ENCODE measurements around the gene SREK1IP1. TPM values are rescaled to one million over a fixed set of nuclear protein-coding genes. Genes with fewer than 3 reads are reported as not detected.

The SREK1IP1 gene
- total and polyA plus RNA-seq, 10 of the 15 experiments (the other 5 are each of a cell fraction or from before 2014, with no cell fraction given) = 9.1 to 60.3 (median 26.9) TPM

DNA sequence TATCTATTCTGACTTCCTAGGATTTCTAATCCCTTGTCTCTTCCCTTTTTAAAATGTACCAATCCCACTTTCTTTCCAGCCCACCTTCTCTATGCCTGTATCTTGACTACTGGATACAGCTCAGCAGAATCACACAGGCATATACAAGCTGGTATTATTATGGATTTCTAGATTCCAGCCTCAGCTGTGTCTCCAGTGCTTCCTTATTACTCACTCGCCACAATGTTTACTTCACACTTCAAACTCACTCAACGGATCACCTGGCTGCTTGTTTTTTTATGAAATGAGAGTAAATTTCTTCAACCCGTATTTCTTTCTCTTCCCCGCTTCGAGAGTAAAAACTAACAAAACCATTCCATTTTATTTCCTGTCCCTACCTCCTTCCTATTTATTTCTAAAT lies 39.0 kb upstream of the SREK1IP1 start:
- no peak overlapping the region for H3K4me2 ChIP-seq (ENCODE audit: control insufficient read depth, insufficient read depth)
- 97% methylated on average over 5 of the region's 5 CpGs for WGBS (ENCODE audit: insufficient coverage, insufficient replicate concordance, low lambda C conversion rate, missing lambda C conversion rate)
- POLR2A ChIA-PET = no interaction called here

More for the DNA sequence above, 39.0 kb upstream of the SREK1IP1 start:
- H3K27me3 ChIP-seq (replicated peaks in 1 of 2; ENCODE audit: control insufficient read depth in 2 of 2, insufficient read depth in 2 of 2, low read length in 1 of 2) = no peaks in the 10 kb centered on the region
- SMC1A ChIA-PET (ENCODE audit: uncharacterized antibody, unreplicated experiment) = interaction anchor here (0.6 to 2.4 kb wide), 6 partner anchors 8 to 676 kb away, joined by 3 to 12 read pairs (median 4); no protein-coding TSS in a partner anchor
- ATAC-seq (no peak), FAIRE-seq (no peak), DNase-seq (ENCODE audit: low read depth, low spot score) (no peak)
- no peaks in the 10 kb centered on the region for H3K4me1 ChIP-seq (ENCODE audit: control insufficient read depth, insufficient read depth, low read length)
- peaks cover 0 to 7% of the 10 kb centered on the region in 2 experiments; a peak in 1 of 4 replicates for H3K36me3 ChIP-seq (ENCODE audit: control insufficient read depth in 2 of 2, insufficient read depth in 2 of 2, low read length in 1 of 2)
- in situ Hi-C loops (cut with MboI) = no loop called here
- no peak for TF ChIP-seq JUNB (IDR thresholded peaks at IDR 0.05)
- TF ChIP-seq TARDBP (IDR thresholded peaks at IDR 0.05; ENCODE audit: borderline replicate concordance) = no peak
- TF ChIP-seq MEF2B (IDR thresholded peaks at IDR 0.05; ENCODE audit: partially characterized antibody, poor library complexity, severe bottlenecking) = no peak
- no peak for TF ChIP-seq EP300 (IDR thresholded peaks at IDR 0.05; ENCODE audit: borderline replicate concordance in 1 of 2, control insufficient read depth in 1 of 2, low read depth in 2 of 2, low read length in 2 of 2)
- TF ChIP-seq CREB1 (IDR thresholded peaks at IDR 0.05; ENCODE audit: low read depth) = no peak
- TF ChIP-seq RB1 (IDR thresholded peaks at IDR 0.05; ENCODE audit: borderline replicate concordance) = no peak
- no peak for TF ChIP-seq RUNX3 (IDR thresholded peaks at IDR 0.05; ENCODE audit: low read length)
- no peak for TF ChIP-seq ZNF207 (IDR thresholded peaks at IDR 0.05; ENCODE audit: borderline replicate concordance)
- no peak for TF ChIP-seq HDGF (IDR thresholded peaks at IDR 0.05)
- no peak for TF ChIP-seq CBX3 (IDR thresholded peaks at IDR 0.05; ENCODE audit: borderline replicate concordance, low read depth)
- TF ChIP-seq GABPA (IDR thresholded peaks at IDR 0.05; ENCODE audit: low read depth) = no peak
- TF ChIP-seq CBFB (IDR thresholded peaks at IDR 0.05; ENCODE audit: low read depth) = no peak
- TF ChIP-seq DPF2 (IDR thresholded peaks at IDR 0.05) = no peak
- no peak for TF ChIP-seq SMAD5 (IDR thresholded peaks at IDR 0.05; ENCODE audit: low read depth)
- TF ChIP-seq BRCA1 (IDR thresholded peaks at IDR 0.05; ENCODE audit: low read depth, low read length) = no peak
- TF ChIP-seq, protein P1, sequence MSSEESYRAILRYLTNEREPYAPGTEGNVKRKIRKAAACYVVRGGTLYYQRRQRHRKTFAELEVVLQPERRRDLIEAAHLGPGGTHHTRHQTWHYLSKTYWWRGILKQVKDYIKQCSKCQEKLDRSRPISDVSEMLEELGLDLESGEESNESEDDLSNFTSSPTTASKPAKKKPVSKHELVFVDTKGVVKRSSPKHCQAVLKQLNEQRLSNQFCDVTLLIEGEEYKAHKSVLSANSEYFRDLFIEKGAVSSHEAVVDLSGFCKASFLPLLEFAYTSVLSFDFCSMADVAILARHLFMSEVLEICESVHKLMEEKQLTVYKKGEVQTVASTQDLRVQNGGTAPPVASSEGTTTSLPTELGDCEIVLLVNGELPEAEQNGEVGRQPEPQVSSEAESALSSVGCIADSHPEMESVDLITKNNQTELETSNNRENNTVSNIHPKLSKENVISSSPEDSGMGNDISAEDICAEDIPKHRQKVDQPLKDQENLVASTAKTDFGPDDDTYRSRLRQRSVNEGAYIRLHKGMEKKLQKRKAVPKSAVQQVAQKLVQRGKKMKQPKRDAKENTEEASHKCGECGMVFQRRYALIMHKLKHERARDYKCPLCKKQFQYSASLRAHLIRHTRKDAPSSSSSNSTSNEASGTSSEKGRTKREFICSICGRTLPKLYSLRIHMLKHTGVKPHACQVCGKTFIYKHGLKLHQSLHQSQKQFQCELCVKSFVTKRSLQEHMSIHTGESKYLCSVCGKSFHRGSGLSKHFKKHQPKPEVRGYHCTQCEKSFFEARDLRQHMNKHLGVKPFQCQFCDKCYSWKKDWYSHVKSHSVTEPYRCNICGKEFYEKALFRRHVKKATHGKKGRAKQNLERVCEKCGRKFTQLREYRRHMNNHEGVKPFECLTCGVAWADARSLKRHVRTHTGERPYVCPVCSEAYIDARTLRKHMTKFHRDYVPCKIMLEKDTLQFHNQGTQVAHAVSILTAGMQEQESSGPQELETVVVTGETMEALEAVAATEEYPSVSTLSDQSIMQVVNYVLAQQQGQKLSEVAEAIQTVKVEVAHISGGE (CRISPR knock-in tag; IDR thresholded peaks at IDR 0.05) = no peak
- TF ChIP-seq, protein P2, sequence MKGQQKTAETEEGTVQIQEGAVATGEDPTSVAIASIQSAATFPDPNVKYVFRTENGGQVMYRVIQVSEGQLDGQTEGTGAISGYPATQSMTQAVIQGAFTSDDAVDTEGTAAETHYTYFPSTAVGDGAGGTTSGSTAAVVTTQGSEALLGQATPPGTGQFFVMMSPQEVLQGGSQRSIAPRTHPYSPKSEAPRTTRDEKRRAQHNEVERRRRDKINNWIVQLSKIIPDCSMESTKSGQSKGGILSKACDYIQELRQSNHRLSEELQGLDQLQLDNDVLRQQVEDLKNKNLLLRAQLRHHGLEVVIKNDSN (IDR thresholded peaks at IDR 0.05; ENCODE audit: borderline replicate concordance, extremely low read length, insufficient read depth, low read depth, low read length) = no peak
- TF ChIP-seq RCOR1 (conservative IDR thresholded peaks at IDR 0.05; ENCODE audit: low read depth, low read length) = no peak
- no peak for TF ChIP-seq TCF7 (IDR thresholded peaks at IDR 0.05; ENCODE audit: borderline replicate concordance)
- TF ChIP-seq ZNF384 (IDR thresholded peaks at IDR 0.05; ENCODE audit: borderline replicate concordance, low read depth, low read length) = no peak
- CTCF ChIA-PET = interaction anchor here (0.6 to 11.2 kb wide), 7 partner anchors 12 to 674 kb away, joined by 3 to 192 read pairs (median 3); partner anchors contain the start of gene ADAMTS6
- no peaks in the 10 kb centered on the region for H4K20me1 ChIP-seq (ENCODE audit: control insufficient read depth, insufficient read depth)
- H3K9ac ChIP-seq (ENCODE audit: control insufficient read depth, insufficient read depth, low read length) = no peak overlapping the region
- no peaks in the 10 kb centered on the region for H3K79me2 ChIP-seq (ENCODE audit: control insufficient read depth, insufficient read depth, low read length)
- H3K27ac ChIP-seq (ENCODE audit: control insufficient read depth, insufficient read depth) = no peak overlapping the region
- RAD21 ChIA-PET (ENCODE audit: unreplicated experiment) = interaction anchor here (1.7 kb wide), 1 partner anchor 676 kb away, joined by 8 read pairs; no protein-coding TSS in a partner anchor
- no peaks in the 10 kb centered on the region for H3K9me3 ChIP-seq (replicated peaks; ENCODE audit: control insufficient read depth, insufficient read depth, low read length)
- intact Hi-C loops (cut with micrococcal nuclease; ENCODE audit: unreplicated experiment) = no loop called here
- BruUV-seq (replicated peaks) = no TSS peak
- no peak overlapping the region for H2AFZ ChIP-seq (ENCODE audit: control insufficient read depth, low read depth, low read length)
- no peak overlapping the region for H3K4me3 ChIP-seq

Data from GM12878 (cell line).